NCI-H1092 (cell line): ENCODE data around the gene SEMA4C.
A peak's percentile ranks its signal among the peaks of the same experiment; 100 is the strongest.

Experiments
- DNase-seq: peaks from one replicate; lab custom pipeline; 2025; lab: John Stamatoyannopoulos, UW

The SEMA4C gene

GRCh38 chr2:96869822-96870625, at the start of gene SEMA4C:
Gene SEMA4C, minus strand, starts transcription at chr2:96870080. Its CDS starts 2,194 bp downstream, at chr2:96867886.
- no peak for DNase-seq

- no peak for DNase-seq
These were observed 49.1 kb upstream of the SEMA4C start for GRCh38 chr2:96918754-96919550.

GRCh38 chr2:96918092-96918753, 48.3 kb upstream of the SEMA4C start:
- no peak for DNase-seq

DNA sequence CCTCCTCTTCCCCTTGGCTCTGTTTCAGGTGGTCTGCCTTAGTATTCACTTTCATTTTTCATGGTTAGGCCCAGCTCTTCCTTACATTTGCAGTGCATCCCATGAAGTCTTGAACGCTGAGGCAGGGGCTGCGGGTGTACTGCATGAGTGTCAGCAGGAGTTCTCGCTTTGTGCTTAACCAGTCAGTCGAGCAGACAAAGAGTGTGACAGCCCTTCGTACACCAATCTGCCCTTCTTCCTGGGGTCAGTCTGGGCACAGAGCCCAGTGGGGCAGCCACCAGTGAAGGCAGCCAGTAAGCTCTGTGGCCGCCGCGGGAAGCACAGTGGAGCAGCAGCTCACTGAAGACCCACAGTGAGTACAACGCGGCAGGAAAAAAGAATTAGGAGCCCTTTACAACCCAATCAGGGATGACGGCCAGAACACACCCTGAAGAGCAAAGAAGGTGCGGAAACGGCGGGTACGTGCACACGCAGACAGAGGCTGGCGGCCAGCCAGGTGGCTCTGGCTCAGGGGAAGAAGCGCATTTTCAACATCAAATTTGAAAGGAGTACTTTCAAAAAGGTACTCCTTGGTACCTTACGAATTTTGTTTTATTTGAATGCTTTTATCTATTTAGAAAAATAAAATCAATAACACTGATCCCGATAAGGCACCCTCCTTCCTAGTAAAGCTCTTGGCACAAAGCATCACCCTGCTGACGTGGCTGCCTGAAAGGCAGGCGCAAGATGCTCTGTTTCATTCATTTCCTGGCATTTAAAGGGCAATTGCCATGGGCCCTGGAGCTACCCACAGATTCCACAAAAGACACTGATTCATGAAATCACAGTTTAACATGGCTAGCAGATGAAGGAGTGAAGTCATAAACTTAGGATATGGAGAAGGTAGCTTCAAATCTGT, 47.0 kb upstream of the SEMA4C start:
- DNase-seq = peak; percentile 18

- DNase-seq = no peak
These were observed 46.3 kb upstream of the SEMA4C start for GRCh38 chr2:96916156-96916630.

- DNase-seq = no peak
These were observed 44.5 kb upstream of the SEMA4C start for GRCh38 chr2:96914332-96914731.

DNA sequence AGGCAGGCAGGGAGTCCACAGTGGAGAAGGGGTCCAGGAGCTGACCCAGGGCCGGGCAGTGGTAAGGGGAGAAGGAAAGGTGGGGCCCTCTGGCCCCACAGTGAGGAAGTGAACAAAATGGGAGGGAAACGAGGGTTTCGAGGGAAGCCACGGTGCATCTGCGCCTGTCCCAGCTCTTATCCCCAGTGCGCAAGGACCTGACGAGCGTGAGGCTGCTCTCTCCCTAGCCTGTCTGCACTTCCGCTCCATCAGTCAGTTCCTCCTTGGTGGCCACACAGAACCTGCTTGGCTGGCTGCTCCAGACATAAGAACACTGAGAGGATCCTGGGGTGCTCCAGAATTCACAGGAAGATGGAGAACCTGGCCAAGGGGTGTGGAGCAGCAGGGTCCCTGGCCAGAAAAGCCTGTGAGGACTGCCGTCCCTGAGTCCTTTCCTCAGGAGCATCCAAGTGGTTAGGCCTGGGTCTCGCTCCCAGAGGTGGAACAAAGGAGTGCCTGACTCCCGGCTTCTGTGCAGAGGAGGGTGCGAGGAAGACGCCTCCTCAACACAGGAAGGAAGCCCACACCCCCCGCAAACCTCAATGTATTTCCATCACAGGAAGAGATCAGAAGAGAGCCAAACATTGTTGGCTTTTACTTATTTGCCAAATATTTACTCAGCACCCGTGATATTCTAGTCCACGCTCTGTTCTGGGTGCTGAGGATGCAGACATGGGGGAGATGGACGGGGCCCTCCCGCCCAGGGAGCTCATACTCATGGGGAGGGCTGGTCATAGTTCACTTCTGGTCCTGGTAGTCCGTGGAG, 43.7 kb upstream of the SEMA4C start:
- DNase-seq = no peak

DNA sequence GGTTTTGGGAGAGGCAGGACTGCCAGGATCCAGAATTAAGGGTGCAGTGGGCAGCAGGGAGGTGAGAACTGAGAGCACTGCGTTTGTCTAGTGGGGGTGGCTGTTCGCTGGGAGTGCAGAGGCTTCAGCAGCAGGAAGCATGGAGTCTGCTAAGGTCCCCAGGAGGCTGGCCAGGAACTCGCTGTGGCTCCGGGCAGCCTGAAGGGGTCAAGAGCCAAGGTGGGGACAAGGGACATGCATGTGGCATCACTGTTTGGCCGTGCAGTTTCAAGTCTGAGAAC, 43.2 kb upstream of the SEMA4C start:
- DNase-seq = no peak

GRCh38 chr2:96912346-96913116, 42.7 kb upstream of the SEMA4C start:
- DNase-seq = no peak

DNA sequence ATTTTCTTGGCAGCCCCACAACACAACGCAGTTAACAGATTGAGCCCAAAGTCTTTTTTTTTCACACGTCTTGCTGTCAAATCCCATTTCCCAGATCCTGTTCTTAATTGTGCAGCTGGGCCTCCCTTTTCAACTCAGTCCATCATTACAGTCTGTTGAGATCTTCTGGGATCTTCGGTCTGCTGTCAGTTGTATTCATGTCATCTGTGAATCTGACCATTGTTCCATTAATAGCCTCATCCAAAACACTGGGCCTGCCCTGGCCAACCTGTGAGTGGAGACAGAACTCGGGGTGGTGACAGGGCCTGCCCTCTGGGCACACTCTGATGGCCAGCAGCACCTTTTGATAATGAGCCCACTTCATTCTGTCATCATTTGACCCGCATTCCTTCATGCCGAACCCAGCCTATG, 39.7 kb upstream of the SEMA4C start:
- no peak for DNase-seq

DNA sequence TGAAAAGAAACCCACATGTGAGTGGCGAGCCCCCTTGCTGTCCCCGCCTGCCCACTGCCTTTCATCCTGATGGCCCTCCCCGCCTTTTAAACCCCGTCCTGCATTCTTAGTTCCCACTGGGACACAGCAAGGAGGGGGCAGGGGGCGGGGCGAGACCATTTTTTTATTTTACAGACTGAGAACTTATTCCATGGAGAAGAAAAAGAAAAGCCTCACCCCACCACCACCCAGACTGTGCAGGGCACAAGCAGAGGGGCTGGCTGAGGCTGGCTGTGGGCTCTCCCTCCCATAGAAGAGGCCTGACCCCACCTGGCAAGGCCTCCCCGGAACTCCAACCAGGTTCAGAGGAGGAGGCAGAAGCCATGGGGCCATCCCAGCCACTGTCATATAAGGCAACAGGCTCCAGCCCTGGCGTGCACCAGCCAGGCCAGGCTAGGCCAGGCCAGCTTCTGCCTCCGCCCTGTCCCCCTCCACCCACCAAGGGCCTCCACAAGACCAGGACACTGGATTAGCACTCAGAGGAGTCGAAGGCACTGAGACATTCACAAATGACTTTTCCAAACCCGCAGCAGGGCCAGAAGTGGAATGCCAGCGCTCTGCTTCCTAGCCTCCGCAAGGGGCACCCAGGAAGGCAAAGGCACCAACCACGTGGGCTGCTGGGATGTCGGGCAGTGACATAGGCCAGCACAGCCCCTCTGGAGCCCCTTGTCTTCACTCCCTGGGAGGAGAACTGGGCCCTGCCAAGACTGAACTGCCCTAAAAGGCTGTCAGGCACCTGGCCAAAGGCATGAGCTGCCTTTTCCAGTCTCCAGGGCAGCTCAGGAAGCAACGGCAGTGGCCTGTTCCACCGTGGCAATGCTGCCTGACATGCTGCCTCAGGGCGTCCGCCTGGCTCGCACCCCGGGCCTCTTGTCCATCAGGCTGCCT, 37.5 kb upstream of the SEMA4C start:
- DNase-seq = peak; percentile 44

DNA sequence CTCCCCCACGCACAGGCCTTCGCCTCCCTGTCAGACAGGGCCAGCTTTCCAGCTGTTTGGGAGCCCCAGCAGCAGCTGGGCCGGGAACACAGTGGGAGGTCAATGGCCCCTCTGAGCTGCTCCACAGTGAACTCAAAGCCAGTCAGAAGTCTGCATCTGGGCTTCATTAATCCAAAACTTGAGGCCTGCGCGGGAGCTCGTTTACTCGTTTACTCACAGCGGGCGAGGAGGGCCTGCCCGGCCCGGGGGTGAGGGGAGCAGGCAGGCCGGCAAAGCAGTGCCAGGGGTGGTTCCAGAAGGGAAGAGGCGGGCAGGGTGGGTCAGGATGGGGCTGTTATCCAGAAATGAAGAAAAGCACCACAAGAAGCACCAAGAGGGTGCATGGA, 36.8 kb upstream of the SEMA4C start:
- no peak for DNase-seq

DNA sequence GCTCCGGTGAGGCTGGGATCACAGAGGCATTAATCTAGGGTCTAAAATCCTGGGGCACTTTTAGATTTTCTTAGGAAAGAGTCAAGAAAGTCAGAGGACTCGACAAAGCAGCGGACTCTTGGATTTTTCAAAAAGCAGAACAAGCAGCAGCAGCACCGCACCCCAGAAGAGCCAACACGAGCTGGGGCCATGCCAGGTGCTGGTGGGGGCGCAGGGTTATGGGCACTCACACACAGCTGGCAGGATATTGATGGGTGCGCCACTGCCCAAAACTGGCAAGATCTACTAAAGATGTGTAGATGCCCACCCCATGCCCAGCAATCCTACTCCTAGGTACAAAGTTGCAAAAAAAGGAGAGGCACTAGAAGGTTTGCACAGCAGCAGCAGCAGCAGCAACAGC, 33.9 kb upstream of the SEMA4C start:
- DNase-seq = no peak

DNA sequence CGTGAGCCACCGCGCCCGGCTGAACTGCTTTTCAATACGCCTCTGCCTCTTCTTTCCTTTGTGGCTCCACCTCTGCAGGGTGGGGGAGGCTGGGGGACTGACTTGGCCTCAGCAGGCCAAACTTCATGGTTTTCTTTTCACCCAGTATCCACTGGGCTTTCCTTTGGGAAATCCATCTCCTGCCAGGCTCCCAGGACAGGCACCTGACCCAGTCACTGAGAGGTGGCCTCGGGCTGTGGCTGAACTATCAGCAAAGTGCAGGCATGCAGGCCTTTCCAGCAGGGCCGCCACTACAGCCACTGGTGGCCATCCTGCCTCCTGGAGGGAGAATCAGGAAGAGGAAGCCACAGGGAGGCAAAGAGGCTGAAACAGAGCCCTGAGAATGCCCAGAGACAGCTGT, 33.4 kb upstream of the SEMA4C start:
- no peak for DNase-seq

DNA sequence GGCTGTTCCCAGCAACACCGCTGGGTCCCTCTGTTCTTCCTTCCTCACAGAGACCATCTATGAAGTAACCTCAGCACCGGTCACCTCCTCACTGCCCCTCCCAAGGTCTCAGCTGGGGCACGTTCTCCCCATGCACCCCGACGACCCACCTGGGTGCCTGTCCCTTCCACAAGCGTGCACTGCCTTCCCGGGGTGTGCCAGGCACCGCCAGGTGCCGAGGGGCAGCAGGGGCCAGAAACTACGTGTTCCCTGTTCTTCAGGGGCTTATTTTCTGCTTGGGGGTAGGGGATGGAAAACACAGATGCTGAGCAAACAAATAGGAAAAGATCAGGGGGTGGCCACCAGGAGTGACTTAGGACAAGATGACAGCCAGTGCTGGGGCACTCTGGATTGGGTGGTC, 30.4 kb upstream of the SEMA4C start:
- no peak for DNase-seq

GRCh38 chr2:96899413-96899741, 29.5 kb upstream of the SEMA4C start:
- DNase-seq = no peak

DNA sequence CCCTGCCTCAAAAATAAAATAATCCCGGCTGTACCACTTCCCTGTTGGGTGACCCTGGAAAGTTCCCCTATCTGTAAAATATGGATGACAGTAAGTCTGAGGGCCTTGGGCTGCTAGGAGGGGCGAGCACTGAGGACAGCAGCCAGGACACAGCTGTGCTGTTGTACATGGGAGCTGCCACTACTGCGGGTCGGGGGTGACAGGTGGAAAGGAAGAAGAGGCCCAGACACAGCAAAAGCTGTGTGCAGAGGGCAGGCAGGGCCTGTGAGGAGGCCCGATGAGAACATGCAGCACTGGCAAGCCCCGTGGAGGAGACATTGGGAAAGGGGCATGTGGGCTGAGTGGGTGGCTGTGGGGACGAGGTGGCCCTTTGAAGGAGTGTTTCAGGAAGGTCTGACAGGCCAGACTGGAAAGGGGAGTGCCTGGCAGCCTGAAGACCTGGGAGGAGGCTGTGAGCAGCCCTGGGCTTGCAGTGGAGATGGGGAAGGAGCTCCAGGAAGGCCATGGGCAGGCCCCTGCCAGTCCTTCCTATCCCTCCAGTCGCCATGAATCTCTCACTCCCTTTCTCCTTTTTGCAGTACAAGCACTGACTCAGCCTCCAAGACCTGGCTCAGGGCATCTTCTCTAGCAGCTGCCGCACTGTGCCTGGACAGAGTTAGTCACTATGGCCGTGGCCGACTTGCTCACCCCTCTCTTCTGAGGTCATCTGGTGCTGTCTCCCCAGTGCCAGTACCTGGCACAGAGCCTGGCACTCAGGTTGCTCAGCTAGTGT, 28.9 kb upstream of the SEMA4C start:
- DNase-seq = no peak

DNA sequence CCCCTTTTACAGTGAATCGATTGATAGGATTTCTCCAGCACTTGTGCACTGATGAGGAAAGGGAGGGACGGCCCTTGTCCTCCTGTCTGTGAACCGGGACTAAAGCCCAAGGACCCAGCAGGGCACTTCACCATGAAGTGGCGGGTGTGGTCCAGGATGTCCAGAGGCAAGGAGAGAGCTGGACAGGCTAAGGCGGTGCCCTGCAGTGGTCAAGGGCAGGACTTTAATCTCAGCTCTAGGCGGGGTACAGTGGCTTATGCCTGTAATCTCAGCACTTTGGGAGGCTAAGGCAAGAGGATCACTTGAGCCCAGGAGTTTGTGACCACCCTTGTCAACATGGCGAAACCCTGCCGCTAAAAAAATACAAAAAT, 28.2 kb upstream of the SEMA4C start:
- no peak for DNase-seq
